Measurements from ENCODE around the gene UBE2J2.
A peak's percentile ranks its signal among the peaks of the same experiment; 100 is the strongest.

UBE2J2 gene

GRCh38 chr1:1306070-1306660 is 32.5 kb upstream of the UBE2J2 start:
- Histone ChIP-seq H3K4me2 (ENCODE audit: low read length) (peak overlapping the region; percentile 66), H4K20me1 (ENCODE audit: insufficient read depth, low read length) (0 out of 2 replicates have a peak, but pooled peaks cover 3% of the 10 kb centered on the region), H3K27ac (ENCODE audit: low read length) (no peak overlapping the region), H3K4me3 (ENCODE audit: low read length) (peak overlapping the region; percentile 81), H3K4me1 (ENCODE audit: low read length) (peaks cover 27% of the 10 kb centered on the region), H3K27me3 (ENCODE audit: low read depth, low read length) (no peaks in the 10 kb centered on the region), H3K9me3 (ENCODE audit: insufficient read depth, low read length) (no peaks in the 10 kb centered on the region), H2AFZ (ENCODE audit: low read depth, low read length) (no peak overlapping the region), H3K9ac (ENCODE audit: low read length) (peak overlapping the region; percentile 25; the same call in 1 of the 2 replicates), H3K36me3 (replicated peaks; ENCODE audit: low read depth, low read length) (peaks cover 2% of the 10 kb centered on the region), H3K79me2 (ENCODE audit: low read length) (peaks cover 4% of the 10 kb centered on the region)
- no peak for TF ChIP-seq EZH2phosphoT487 (IDR thresholded peaks at IDR 0.05; ENCODE audit: low read depth)
- no peak; the same call in 1 of the 2 replicates for TF ChIP-seq CTCF (IDR thresholded peaks at IDR 0.05; ENCODE audit: low read depth, low read length)

DNA sequence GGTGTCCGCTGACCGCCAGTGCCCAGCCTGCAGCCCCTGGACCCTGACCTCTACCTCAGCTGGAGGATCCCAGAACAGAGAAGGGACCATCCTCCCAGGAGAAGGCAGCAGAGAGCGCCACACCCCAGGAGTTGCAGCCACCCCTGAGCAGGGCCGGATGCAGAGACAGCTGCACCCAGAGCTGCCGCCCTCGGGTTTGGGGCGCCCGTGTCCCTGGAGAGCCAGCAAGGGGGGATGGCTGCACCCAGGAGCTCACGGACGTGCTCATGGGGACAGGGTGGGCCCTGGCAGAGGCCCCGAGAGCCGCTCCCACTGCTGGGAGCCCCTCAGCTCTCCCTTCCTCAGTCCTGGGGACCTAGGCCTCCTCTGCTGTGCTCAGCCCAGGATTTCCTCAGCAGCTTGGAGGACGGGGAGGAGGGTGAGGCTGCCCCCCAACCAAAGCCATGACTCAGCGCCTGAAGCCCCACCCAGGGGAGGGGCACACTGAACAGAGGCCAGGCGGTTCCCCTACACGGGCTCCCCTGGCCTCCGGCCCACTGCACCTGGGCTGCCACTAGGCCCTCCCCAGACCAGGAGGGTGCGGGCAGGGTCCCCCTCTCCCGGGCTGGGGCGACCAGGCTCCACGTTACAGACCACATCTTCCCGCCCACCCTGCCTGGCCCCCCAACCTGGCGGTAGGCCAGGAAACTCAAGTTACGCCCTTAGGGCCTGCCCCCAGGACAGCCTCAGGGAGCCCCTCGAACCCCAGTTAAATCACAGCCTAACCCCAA is 31.8 kb upstream of the UBE2J2 start:
- peak overlapping the region; percentile 25; the same call in 1 of the 2 replicates for H3K9ac ChIP-seq (ENCODE audit: low read length)
- peaks cover 4% of the 10 kb centered on the region for H3K79me2 ChIP-seq (ENCODE audit: low read length)
- H3K4me3 ChIP-seq (ENCODE audit: low read length) = peak overlapping the region; percentile 39
- H3K27me3 ChIP-seq (ENCODE audit: low read depth, low read length) = no peaks in the 10 kb centered on the region
- H3K27ac ChIP-seq (ENCODE audit: low read length) = no peak overlapping the region
- no peak for TF ChIP-seq EZH2phosphoT487 (IDR thresholded peaks at IDR 0.05; ENCODE audit: low read depth)
- TF ChIP-seq CTCF (IDR thresholded peaks at IDR 0.05; ENCODE audit: low read depth, low read length) = no peak
- no peaks in the 10 kb centered on the region for H3K9me3 ChIP-seq (ENCODE audit: insufficient read depth, low read length)
- H3K36me3 ChIP-seq (replicated peaks; ENCODE audit: low read depth, low read length) = no peaks in the 10 kb centered on the region
- H3K4me2 ChIP-seq (ENCODE audit: low read length) = peak overlapping the region; percentile 66
- no peak overlapping the region for H2AFZ ChIP-seq (ENCODE audit: low read depth, low read length)
- H4K20me1 ChIP-seq (ENCODE audit: insufficient read depth, low read length) = 0 out of 2 replicates have a peak, but pooled peaks cover 3% of the 10 kb centered on the region
- H3K4me1 ChIP-seq (ENCODE audit: low read length) = peaks cover 27% of the 10 kb centered on the region

DNA sequence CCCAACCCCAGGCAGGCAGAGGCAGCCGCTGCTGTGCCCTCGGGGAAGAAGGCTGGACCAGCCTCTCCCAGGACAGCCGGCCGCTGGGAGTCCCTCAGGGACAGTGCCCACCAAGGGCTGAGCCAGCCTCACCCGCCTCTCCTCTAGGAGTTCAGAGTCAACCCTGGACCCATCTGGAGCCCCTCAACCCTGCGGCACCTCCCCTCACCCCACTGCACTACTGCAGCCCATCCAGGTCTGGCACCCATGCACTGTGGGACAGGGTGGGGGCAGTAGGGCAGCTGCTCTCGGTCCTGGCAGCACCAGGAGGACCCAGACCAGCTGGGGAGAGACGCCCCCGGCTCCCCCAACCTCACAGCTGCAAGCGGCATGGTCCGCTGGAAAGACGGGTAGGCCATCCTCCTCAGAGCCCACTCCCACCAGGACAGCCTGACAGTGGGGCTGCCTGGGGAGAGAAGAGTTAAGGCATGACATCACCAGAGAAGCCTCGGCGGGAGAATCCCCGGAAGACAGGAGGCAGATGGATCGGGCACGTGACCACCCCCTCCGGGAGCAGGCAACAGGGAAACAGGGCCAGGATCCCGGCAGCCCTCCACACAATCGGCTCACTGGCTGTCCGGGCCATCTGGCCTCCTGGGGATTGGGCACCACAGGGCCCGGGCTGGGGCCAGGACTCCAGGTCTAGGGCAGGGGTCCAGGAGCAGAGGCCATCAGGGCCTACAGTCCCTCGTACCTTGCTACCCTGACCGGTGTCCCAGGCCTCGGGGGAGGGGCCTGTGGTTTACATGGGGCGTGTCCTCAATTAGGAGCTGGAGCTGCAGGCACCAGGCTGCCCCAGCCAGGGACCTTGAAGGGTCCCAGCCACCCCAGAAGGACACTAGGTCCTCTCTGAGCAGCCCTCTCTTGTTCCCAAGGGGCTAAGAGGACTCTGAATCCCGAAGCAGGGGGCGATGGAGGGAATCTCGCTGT is 31.0 kb upstream of the UBE2J2 start:
- H3K4me1 ChIP-seq (ENCODE audit: low read length) = peaks cover 24% of the 10 kb centered on the region

More for the DNA sequence above, 31.0 kb upstream of the UBE2J2 start:
- H3K9ac ChIP-seq (ENCODE audit: low read length) = no peak overlapping the region
- H3K27ac ChIP-seq (ENCODE audit: low read length) = no peak overlapping the region
- no peaks in the 10 kb centered on the region for H3K27me3 ChIP-seq (ENCODE audit: low read depth, low read length)
- peak overlapping the region; percentile 66 for H3K4me2 ChIP-seq (ENCODE audit: low read length)
- H3K9me3 ChIP-seq (ENCODE audit: insufficient read depth, low read length) = no peaks in the 10 kb centered on the region
- H3K4me3 ChIP-seq (ENCODE audit: low read length) = no peak overlapping the region
- H3K36me3 ChIP-seq (replicated peaks; ENCODE audit: low read depth, low read length) = no peaks in the 10 kb centered on the region
- no peak for TF ChIP-seq EZH2phosphoT487 (IDR thresholded peaks at IDR 0.05; ENCODE audit: low read depth)
- TF ChIP-seq CTCF (IDR thresholded peaks at IDR 0.05; ENCODE audit: low read depth, low read length) = no peak
- 0 out of 2 replicates have a peak, but pooled peaks cover 3% of the 10 kb centered on the region for H4K20me1 ChIP-seq (ENCODE audit: insufficient read depth, low read length)
- no peak overlapping the region for H2AFZ ChIP-seq (ENCODE audit: low read depth, low read length)
- H3K79me2 ChIP-seq (ENCODE audit: low read length) = peaks cover 4% of the 10 kb centered on the region

Measured in OCI-LY3 (cell line).